PC-9 (cell line): ENCODE measurements around the gene DRD3.

Experiments
- CTCF ChIP-seq: fragments of 200-600 bp; sonication (generic); conservative IDR thresholded peaks from 2 replicates; pipeline ENCODE4 v1.6.1; 2017; ENCODE audit warnings: mixed run types, antibody characterized with exemption, mild to moderate bottlenecking, moderate library complexity
- EZH2 ChIP-seq: fragments of 200-600 bp; sonication (generic); IDR thresholded peaks from 2 replicates; pipeline ENCODE4 v1.8.0; 2017; ENCODE audit warnings: antibody characterized with exemption, low read depth

GRCh38 chr3:114139836-114140235 is 39.0 kb downstream of the DRD3 start:
- TF ChIP-seq CTCF (no peak), EZH2 (no peak)
